Measurements from ENCODE around the gene ITPR2. TPM values are rescaled to one million over a fixed set of nuclear protein-coding genes. Genes with fewer than 3 reads are reported as not detected.
"Not testable (repeated sequence)": the region's sequence is repeated elsewhere in the genome, so short reads cannot be mapped to it uniquely, and the experiment has no call there.

The ITPR2 gene
- total RNA-seq, 2 experiments from 2014 or later: 23.7 to 25.0 TPM

GRCh38 chr12:26651036-26651435 lies 182.0 kb downstream of the ITPR2 start:
- no peak overlapping the region for H3K4me3 Mint-ChIP-seq
- no peaks in the 10 kb centered on the region for H3K4me1 Mint-ChIP-seq (ENCODE audit: low read depth)
- CTCF ChIA-PET: interaction anchor here (1.0 to 2.2 kb wide), 7 partner anchors 8 to 554 kb away, joined by 3 to 12 read pairs (median 4); no protein-coding TSS in a partner anchor
- POLR2A ChIA-PET: no interaction called here
- H3K36me3 Mint-ChIP-seq: peaks cover 51% of the 10 kb centered on the region
- no peak for DNase-seq
- peaks cover 9% of the 10 kb centered on the region for H3K9me3 Mint-ChIP-seq
- no peak overlapping the region for H3K27ac Mint-ChIP-seq
- intact Hi-C loops (cut with micrococcal nuclease): loop anchor here (1.0 kb wide), 1 partner anchor 554 kb away; no protein-coding TSS in a partner anchor
- H3K27me3 Mint-ChIP-seq: no peaks in the 10 kb centered on the region

- Mint-ChIP-seq H3K27ac (no peak overlapping the region), H3K9me3 (peaks cover 9% of the 10 kb centered on the region), H3K36me3 (peaks cover 38% of the 10 kb centered on the region), H3K4me3 (no peak overlapping the region), H3K4me1 (ENCODE audit: low read depth) (no peaks in the 10 kb centered on the region), H3K27me3 (no peaks in the 10 kb centered on the region)
- intact Hi-C loops (cut with micrococcal nuclease): no loop called here
- DNase-seq: no peak
- ChIA-PET CTCF (no interaction called here), POLR2A (no interaction called here)
Measured at GRCh38 chr12:26648999-26649398, 184.0 kb downstream of the ITPR2 start.

DNA sequence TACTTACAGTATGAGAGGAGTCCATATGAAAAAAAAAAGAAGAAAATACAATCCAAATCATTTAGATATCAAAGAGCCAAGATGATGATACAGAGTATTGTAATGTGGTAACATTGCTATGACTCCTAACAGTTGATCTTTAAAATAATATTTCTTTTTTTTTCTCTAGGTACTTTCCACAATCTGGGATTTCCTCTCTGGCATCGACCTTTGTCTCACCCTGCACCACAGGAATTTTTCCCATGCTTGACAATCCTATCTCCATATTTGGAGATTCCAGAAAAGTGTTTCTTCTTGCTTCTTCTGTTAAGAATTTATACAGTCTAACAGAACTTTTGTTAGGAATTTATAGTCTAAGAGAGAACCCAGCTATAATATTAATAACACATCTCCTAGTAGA lies 184.4 kb downstream of the ITPR2 start:
- CTCF ChIA-PET: no interaction called here
- Mint-ChIP-seq H3K9me3 (peaks cover 9% of the 10 kb centered on the region), H3K27ac (no peak overlapping the region), H3K36me3 (peaks cover 34% of the 10 kb centered on the region), H3K4me1 (ENCODE audit: low read depth) (no peaks in the 10 kb centered on the region), H3K4me3 (no peak overlapping the region), H3K27me3 (no peaks in the 10 kb centered on the region)
- POLR2A ChIA-PET: no interaction called here
- intact Hi-C loops (cut with micrococcal nuclease): no loop called here
- no peak for DNase-seq

- intact Hi-C loops (cut with micrococcal nuclease): no loop called here
- POLR2A ChIA-PET: no interaction called here
Measured at GRCh38 chr12:26648066-26648465, 184.9 kb downstream of the ITPR2 start.

DNA sequence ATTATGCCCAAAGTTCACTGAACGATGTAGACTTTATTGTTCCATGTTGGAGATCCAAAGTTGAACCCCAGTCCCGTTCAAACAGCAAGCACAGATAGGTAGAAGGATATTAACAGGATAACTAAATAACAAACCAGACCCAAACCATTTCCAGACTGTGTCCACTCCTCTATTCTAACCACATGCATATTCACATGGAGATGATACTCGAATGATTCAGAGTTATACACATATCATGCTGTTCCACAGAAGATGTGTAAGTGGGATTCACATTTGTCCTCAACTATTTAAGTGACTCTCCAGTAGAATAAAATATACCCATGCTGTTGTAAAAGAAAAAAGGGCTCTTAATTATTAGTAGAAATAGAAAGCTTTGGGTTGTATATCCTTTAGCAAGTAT lies 185.9 kb downstream of the ITPR2 start:
- H3K4me3 Mint-ChIP-seq: no peak overlapping the region
- no peak overlapping the region for H3K27ac Mint-ChIP-seq
- ChIA-PET POLR2A (no interaction called here), CTCF (interaction anchor here (1.4 kb wide), 1 partner anchor 550 kb away, joined by 3 read pairs; no protein-coding TSS in a partner anchor)
- no peak for DNase-seq
- H3K4me1 Mint-ChIP-seq (ENCODE audit: low read depth): no peaks in the 10 kb centered on the region
- H3K36me3 Mint-ChIP-seq: peaks cover 19% of the 10 kb centered on the region
- intact Hi-C loops (cut with micrococcal nuclease): no loop called here
- no peaks in the 10 kb centered on the region for H3K27me3 Mint-ChIP-seq
- peaks cover 9% of the 10 kb centered on the region for H3K9me3 Mint-ChIP-seq

More at GRCh38 chr12:26648066-26648465, 184.9 kb downstream of the ITPR2 start:
- no peak overlapping the region for H3K27ac Mint-ChIP-seq
- DNase-seq: no peak
- peaks cover 9% of the 10 kb centered on the region for H3K9me3 Mint-ChIP-seq
- peaks cover 29% of the 10 kb centered on the region for H3K36me3 Mint-ChIP-seq
- no peaks in the 10 kb centered on the region for H3K4me1 Mint-ChIP-seq (ENCODE audit: low read depth)
- H3K4me3 Mint-ChIP-seq: no peak overlapping the region
- CTCF ChIA-PET: interaction anchor here (0.6 kb wide), 1 partner anchor 581 kb away, joined by 3 read pairs; no protein-coding TSS in a partner anchor
- H3K27me3 Mint-ChIP-seq: no peaks in the 10 kb centered on the region

- Mint-ChIP-seq H3K9me3 (peaks cover 5% of the 10 kb centered on the region), H3K27ac (no peak overlapping the region), H3K27me3 (no peaks in the 10 kb centered on the region), H3K36me3 (peaks cover 14% of the 10 kb centered on the region), H3K4me1 (ENCODE audit: low read depth) (no peaks in the 10 kb centered on the region), H3K4me3 (no peak overlapping the region)
- intact Hi-C loops (cut with micrococcal nuclease): no loop called here
- POLR2A ChIA-PET: no interaction called here
- DNase-seq: no peak
- CTCF ChIA-PET: interaction anchor here (1.4 kb wide), 1 partner anchor 549 kb away, joined by 3 read pairs; no protein-coding TSS in a partner anchor
Measured at GRCh38 chr12:26646571-26646970, 186.4 kb downstream of the ITPR2 start.

- H3K4me3 Mint-ChIP-seq; POLR2A ChIA-PET; H3K27me3 Mint-ChIP-seq; H3K4me1 Mint-ChIP-seq (ENCODE audit: low read depth); H3K9me3 Mint-ChIP-seq; H3K27ac Mint-ChIP-seq; DNase-seq; intact Hi-C loops (cut with micrococcal nuclease); H3K36me3 Mint-ChIP-seq: not testable (repeated sequence)
- CTCF ChIA-PET: interaction anchor here (1.9 kb wide), 1 partner anchor 8 kb away, joined by 4 read pairs; no protein-coding TSS in a partner anchor
Measured at GRCh38 chr12:26644376-26644775, 188.6 kb downstream of the ITPR2 start.

DNA sequence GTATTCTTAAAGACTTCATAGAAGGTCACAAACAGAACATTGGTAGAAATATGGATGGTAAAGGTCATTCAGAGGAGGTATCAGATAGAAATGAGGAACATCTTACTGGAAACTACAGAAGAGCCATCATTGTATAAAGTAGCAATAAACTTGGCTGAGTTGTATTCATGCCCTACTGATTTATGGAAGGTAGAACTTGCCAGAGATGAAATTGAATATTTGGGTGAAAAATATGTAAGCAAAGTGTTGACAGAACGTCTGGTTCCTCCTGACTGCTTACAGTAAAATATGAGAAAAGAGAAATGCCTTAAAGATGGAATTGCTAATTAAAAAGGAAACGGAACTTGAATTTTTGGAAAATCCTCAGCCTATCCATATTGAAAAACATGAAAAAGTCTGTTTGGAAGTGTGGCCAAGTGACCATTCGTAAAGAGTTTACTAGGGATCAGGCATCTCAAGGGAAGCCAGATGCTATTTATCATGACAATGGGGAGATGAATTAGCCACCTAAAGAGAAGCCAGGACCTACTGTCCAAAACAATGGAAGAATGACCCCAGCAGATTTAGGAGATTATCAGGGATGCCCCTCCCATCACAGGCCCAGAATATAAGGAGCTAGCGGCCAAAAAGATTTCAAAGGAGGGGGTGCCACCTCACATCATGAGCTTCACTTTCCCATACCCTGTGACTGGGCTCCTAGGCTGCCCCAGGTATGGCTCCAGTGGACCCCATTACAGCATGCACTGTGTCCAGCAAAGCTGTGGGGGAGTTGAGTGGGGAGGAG lies 189.3 kb downstream of the ITPR2 start:
- ChIA-PET CTCF (interaction anchor here (1.9 kb wide), 1 partner anchor 9 kb away, joined by 4 read pairs; no protein-coding TSS in a partner anchor), POLR2A (no interaction called here)
- Mint-ChIP-seq H3K36me3 (peaks cover 10% of the 10 kb centered on the region), H3K4me3 (no peak overlapping the region), H3K9me3 (no peaks in the 10 kb centered on the region), H3K27me3 (no peaks in the 10 kb centered on the region), H3K27ac (no peak overlapping the region), H3K4me1 (ENCODE audit: low read depth) (no peaks in the 10 kb centered on the region)
- no peak for DNase-seq
- intact Hi-C loops (cut with micrococcal nuclease): no loop called here

DNA sequence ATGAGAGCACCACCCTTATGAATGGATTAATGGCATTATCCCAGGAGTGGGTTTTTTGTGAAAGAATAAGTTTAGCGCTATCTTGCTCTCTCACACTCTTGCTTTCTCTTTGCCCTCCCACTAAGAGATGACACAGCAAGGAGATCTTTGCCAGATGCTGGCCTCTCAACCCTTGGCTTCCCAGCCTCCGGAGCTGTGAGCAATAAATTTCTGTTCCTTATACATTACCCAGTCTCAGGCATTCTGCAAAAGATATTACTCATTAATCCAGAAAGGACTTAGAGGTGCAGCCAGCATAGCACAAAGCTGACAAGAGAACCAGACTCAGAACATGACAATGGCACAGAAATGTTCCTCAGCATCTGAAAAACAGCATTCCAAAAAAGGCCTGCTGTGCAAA lies 190.6 kb downstream of the ITPR2 start:
- H3K27ac Mint-ChIP-seq: no peak overlapping the region
- H3K4me1 Mint-ChIP-seq (ENCODE audit: low read depth): no peaks in the 10 kb centered on the region
- intact Hi-C loops (cut with micrococcal nuclease): no loop called here
- DNase-seq: no peak
- ChIA-PET POLR2A (no interaction called here), CTCF (interaction anchor here (0.9 to 1.9 kb wide), 2 partner anchors 10 to 13 kb away, joined by 3 to 6 read pairs; no protein-coding TSS in a partner anchor)
- H3K27me3 Mint-ChIP-seq: no peaks in the 10 kb centered on the region
- H3K36me3 Mint-ChIP-seq: peaks cover 10% of the 10 kb centered on the region
- no peak overlapping the region for H3K4me3 Mint-ChIP-seq
- no peaks in the 10 kb centered on the region for H3K9me3 Mint-ChIP-seq

- peaks cover 9% of the 10 kb centered on the region for H3K36me3 Mint-ChIP-seq
- intact Hi-C loops (cut with micrococcal nuclease): no loop called here
- ChIA-PET POLR2A (no interaction called here), CTCF (no interaction called here)
- no peaks in the 10 kb centered on the region for H3K4me1 Mint-ChIP-seq (ENCODE audit: low read depth)
- H3K27me3 Mint-ChIP-seq: no peaks in the 10 kb centered on the region
- no peaks in the 10 kb centered on the region for H3K9me3 Mint-ChIP-seq
- no peak for DNase-seq
- H3K4me3 Mint-ChIP-seq: no peak overlapping the region
- H3K27ac Mint-ChIP-seq: no peak overlapping the region
Measured at GRCh38 chr12:26636710-26637328, 196.2 kb downstream of the ITPR2 start.

DNA sequence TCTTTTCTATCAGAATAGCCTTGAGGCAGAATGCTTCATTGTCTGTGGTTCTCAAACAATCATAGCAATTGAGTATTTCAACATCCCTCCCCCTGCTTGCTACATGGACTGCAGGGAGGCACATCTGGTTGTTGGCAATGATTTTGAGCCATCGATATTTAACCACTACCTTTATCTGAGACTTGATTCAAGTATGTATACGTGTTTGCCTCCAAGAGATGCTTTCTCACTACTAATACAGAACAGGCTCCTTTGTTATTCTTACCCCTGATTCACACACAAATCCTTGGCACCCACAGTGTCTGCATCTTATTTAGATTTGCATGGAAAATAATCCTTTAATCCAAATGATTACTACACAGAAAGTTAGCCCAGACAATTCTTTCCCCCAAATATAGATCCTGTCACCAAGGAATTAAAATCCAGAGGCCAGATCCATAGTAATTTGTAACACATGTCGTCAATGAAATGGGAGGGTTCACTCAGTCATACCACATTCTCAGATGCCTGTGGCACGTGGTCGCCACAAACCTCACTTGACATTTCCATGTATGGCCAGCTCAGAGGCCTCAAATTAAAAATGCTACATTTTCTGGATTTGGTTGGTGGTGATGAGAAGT lies 199.3 kb downstream of the ITPR2 start:
- POLR2A ChIA-PET: no interaction called here
- Mint-ChIP-seq H3K4me3 (no peak overlapping the region), H3K27ac (no peak overlapping the region), H3K27me3 (no peaks in the 10 kb centered on the region), H3K4me1 (ENCODE audit: low read depth) (no peaks in the 10 kb centered on the region), H3K36me3 (peaks cover 5% of the 10 kb centered on the region), H3K9me3 (no peaks in the 10 kb centered on the region)
- intact Hi-C loops (cut with micrococcal nuclease): no loop called here
- DNase-seq: no peak
- CTCF ChIA-PET: no interaction called here

DNA sequence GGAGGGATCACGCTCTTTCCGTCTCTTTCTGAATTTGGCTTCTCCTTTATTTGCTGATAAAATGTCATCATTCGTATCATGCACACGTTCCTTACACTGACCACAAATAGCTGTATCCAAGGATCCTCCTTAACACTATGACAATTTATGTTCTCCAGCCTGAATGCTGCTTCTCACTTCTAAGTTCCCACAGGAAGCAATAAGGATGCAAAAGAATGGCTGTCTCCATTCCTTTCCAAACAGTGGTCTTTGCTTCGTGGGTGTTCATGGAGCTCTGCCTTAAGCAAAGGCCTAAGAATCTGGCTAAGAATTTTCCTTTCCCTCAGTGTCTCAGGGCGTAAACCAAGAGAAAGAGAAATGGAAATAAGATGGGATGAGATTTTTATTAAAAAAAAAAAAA lies 200.2 kb downstream of the ITPR2 start:
- Mint-ChIP-seq H3K36me3 (peaks cover 5% of the 10 kb centered on the region), H3K27ac (no peak overlapping the region), H3K9me3 (no peaks in the 10 kb centered on the region), H3K4me1 (ENCODE audit: low read depth) (no peaks in the 10 kb centered on the region), H3K27me3 (no peaks in the 10 kb centered on the region), H3K4me3 (no peak overlapping the region)
- DNase-seq: no peak
- CTCF ChIA-PET: interaction anchor here (0.9 to 1.2 kb wide), 2 partner anchors 19 to 252 kb away, joined by 3 to 4 read pairs; no protein-coding TSS in a partner anchor
- POLR2A ChIA-PET: no interaction called here
- intact Hi-C loops (cut with micrococcal nuclease): no loop called here
